ENCODE data around the gene PCDH9. TPM values are rescaled to one million over a fixed set of nuclear protein-coding genes. Genes with fewer than 3 reads are reported as not detected.
"Not testable (repeated sequence)": the region's sequence is repeated elsewhere in the genome, so short reads cannot be mapped to it uniquely, and the experiment has no call there.

Gene PCDH9
- total and polyA plus RNA-seq, 9 donors = 0.18 to 6.5 (median 1.3) TPM

- no peaks in the 10 kb centered on the region for H3K4me1 ChIP-seq (ENCODE audit: insufficient read depth)
- H3K36me3 ChIP-seq = no peaks in the 10 kb centered on the region
- no peak overlapping the region for H3K27ac ChIP-seq
- no peak overlapping the region for H3K4me3 ChIP-seq
- TF ChIP-seq, protein P1, sequence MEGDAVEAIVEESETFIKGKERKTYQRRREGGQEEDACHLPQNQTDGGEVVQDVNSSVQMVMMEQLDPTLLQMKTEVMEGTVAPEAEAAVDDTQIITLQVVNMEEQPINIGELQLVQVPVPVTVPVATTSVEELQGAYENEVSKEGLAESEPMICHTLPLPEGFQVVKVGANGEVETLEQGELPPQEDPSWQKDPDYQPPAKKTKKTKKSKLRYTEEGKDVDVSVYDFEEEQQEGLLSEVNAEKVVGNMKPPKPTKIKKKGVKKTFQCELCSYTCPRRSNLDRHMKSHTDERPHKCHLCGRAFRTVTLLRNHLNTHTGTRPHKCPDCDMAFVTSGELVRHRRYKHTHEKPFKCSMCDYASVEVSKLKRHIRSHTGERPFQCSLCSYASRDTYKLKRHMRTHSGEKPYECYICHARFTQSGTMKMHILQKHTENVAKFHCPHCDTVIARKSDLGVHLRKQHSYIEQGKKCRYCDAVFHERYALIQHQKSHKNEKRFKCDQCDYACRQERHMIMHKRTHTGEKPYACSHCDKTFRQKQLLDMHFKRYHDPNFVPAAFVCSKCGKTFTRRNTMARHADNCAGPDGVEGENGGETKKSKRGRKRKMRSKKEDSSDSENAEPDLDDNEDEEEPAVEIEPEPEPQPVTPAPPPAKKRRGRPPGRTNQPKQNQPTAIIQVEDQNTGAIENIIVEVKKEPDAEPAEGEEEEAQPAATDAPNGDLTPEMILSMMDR (IDR thresholded peaks at IDR 0.05) = no peak
- TF ChIP-seq EP300 (IDR thresholded peaks at IDR 0.05) = no peak
- no peak for TF ChIP-seq POLR2A (IDR thresholded peaks at IDR 0.05)
- H3K27me3 ChIP-seq = no peaks in the 10 kb centered on the region
- 54 to 61% (median 58%) methylated on average over 5 of the region's 5 CpGs for WGBS, 3 donors
- H3K9me3 ChIP-seq = no peaks in the 10 kb centered on the region
- no peak for DNase-seq
- intact Hi-C loops (cut with DNase I) = no loop called here
Measured at GRCh38 chr13:66895780-66896179, 334.4 kb downstream of the PCDH9 start.

GRCh38 chr13:66895320-66895719 is 334.8 kb downstream of the PCDH9 start:
- no peak overlapping the region for H3K4me3 ChIP-seq
- no peak for TF ChIP-seq POLR2A (IDR thresholded peaks at IDR 0.05)
- TF ChIP-seq EP300 (IDR thresholded peaks at IDR 0.05) = no peak
- TF ChIP-seq, protein P1 (IDR thresholded peaks at IDR 0.05) = no peak
- H3K27ac ChIP-seq = no peak overlapping the region
- H3K4me1 ChIP-seq (ENCODE audit: insufficient read depth) = no peaks in the 10 kb centered on the region
- no peaks in the 10 kb centered on the region for H3K36me3 ChIP-seq
- DNase-seq = no peak
- WGBS, 3 donors = 90 to 98% (median 93%) methylated on average over 3 of the region's 3 CpGs
- intact Hi-C loops (cut with DNase I) = no loop called here
- H3K9me3 ChIP-seq = no peaks in the 10 kb centered on the region
- H3K27me3 ChIP-seq = no peaks in the 10 kb centered on the region

DNA sequence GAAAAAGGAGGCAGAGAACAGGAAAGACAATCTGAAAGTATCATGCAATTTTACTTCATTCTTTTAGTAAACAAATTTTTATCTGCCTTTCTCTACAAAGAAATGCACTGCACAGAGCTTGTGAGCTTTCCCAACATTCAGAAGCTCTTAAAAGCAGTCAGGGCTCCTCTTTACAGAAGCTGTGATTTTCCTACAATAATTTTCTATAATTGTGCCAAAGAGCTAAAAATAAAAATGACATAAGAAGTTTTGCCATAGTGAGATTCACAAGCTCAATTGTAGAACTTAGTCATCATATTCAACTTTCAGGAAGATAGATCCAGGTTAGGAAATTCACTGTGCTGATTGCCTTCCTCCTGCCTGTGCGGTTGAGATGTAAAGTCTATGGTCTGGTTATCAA is 341.4 kb downstream of the PCDH9 start:
- H3K27me3 ChIP-seq = no peaks in the 10 kb centered on the region
- TF ChIP-seq, protein P1 (IDR thresholded peaks at IDR 0.05) = no peak
- TF ChIP-seq POLR2A (IDR thresholded peaks at IDR 0.05) = no peak
- TF ChIP-seq EP300 (IDR thresholded peaks at IDR 0.05) = no peak
- intact Hi-C loops (cut with DNase I) = no loop called here
- H3K27ac ChIP-seq = no peak overlapping the region
- H3K4me3 ChIP-seq = no peak overlapping the region
- no peak for DNase-seq
- H3K4me1 ChIP-seq (ENCODE audit: insufficient read depth) = no peaks in the 10 kb centered on the region
- WGBS, 3 donors = 88 to 93% (median 90%) methylated on average over 1 of the region's 1 CpG
- H3K9me3 ChIP-seq = no peaks in the 10 kb centered on the region
- no peaks in the 10 kb centered on the region for H3K36me3 ChIP-seq

DNA sequence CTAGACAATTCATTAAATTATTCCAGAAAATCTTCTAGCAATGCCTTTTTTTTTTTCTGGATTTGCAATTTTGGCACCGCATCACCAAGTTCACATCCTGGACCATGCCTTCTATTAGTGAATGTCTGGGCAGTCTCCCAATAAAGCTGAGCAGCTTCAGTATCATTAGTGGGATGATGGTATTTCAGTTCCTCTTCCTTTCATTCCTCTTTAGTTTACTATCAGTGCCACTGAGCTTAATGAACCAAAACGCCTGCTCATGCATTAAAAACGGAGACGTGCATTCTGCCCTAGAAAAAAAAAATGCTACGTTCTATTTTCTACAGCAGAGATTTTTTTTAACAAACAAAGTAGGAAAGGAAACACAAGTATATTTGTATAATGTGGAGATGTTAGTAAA is 343.0 kb downstream of the PCDH9 start:
- H3K27me3 ChIP-seq = no peaks in the 10 kb centered on the region
- intact Hi-C loops (cut with DNase I) = no loop called here
- no peaks in the 10 kb centered on the region for H3K4me1 ChIP-seq (ENCODE audit: insufficient read depth)
- H3K9me3 ChIP-seq = no peaks in the 10 kb centered on the region
- no peak overlapping the region for H3K4me3 ChIP-seq
- H3K36me3 ChIP-seq = no peaks in the 10 kb centered on the region
- DNase-seq = no peak
- no peak for TF ChIP-seq POLR2A (IDR thresholded peaks at IDR 0.05)
- TF ChIP-seq, protein P1 (IDR thresholded peaks at IDR 0.05) = no peak
- TF ChIP-seq EP300 (IDR thresholded peaks at IDR 0.05) = no peak
- H3K27ac ChIP-seq = no peak overlapping the region
- WGBS, 3 donors = 3 to 9% (median 6%) methylated on average over 5 of the region's 5 CpGs

DNA sequence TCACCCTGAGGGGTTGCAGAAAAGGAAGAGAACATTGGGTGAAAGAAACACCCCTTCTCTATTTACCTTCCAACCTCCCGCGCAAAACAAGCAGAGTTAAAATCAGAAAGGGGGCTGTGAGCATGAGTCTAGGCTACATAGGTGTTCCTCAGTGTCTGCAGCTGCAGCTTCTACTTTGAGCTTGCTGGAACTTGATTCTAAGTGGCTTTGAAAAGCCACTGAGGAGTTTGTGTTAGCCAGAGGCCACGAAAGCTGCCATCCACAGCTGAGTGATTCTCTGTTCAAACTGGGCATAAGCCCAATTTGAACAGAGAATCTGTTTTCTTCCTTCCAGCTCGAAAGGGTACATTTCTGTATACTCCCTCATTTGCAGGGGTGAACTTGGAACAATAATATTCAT is 343.9 kb downstream of the PCDH9 start:
- no peak for DNase-seq
- no peaks in the 10 kb centered on the region for H3K27me3 ChIP-seq
- no peak overlapping the region for H3K27ac ChIP-seq
- 52 to 65% (median 56%) methylated on average over 4 of the region's 4 CpGs for WGBS, 3 donors
- H3K9me3 ChIP-seq = no peaks in the 10 kb centered on the region
- no peaks in the 10 kb centered on the region for H3K4me1 ChIP-seq (ENCODE audit: insufficient read depth)
- H3K36me3 ChIP-seq = no peaks in the 10 kb centered on the region
- TF ChIP-seq EP300 (IDR thresholded peaks at IDR 0.05) = no peak
- TF ChIP-seq, protein P1 (IDR thresholded peaks at IDR 0.05) = no peak
- TF ChIP-seq POLR2A (IDR thresholded peaks at IDR 0.05) = no peak
- intact Hi-C loops (cut with DNase I) = no loop called here
- no peak overlapping the region for H3K4me3 ChIP-seq

DNA sequence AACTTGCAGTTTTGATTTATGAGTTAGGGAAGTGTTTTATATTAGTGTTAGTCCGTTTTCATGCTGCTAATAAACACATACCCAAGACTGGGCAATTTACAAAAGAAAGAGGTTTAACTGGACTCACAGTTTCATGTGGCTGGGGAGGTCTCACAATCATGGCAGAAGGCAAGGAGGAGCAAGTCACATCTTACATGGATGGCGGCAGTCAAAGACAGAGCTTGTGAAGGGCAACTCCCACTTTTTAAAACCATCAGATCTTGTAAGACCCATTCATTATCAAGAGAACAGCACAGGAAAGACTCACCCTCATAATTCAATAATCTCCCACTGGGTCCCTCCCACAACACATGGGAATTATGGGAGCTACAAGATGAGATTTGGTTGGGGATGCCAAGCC is 349.0 kb downstream of the PCDH9 start:
- H3K36me3 ChIP-seq; DNase-seq; H3K27ac ChIP-seq; H3K4me3 ChIP-seq; H3K27me3 ChIP-seq; intact Hi-C loops (cut with DNase I); H3K9me3 ChIP-seq; H3K4me1 ChIP-seq (ENCODE audit: insufficient read depth): not testable (repeated sequence)
- 75 to 76% (median 76%) methylated on average over 2 of the region's 2 CpGs for WGBS, 3 donors
